HL-60 (cell line): ENCODE data around the gene MIPOL1.

ENCODE experiments used
- DNase-seq, 2 experiments: peaks; one replicate each; pipeline ENCODE4 v3.0.0-alpha.2; 2010 to 2020; ENCODE audit warnings: low read depth in 1 of 2, low spot score in 1 of 2
- H3K27ac ChIP-seq: fragments of 250-450 bp; sonication (Bioruptor Pico); replicated peaks from 2 replicates; pipeline ENCODE4 v1.5.1; 2020; ENCODE audit warnings: mild to moderate bottlenecking, moderate library complexity
- H3K27me3 ChIP-seq: fragments of 250-450 bp; sonication (Bioruptor Pico); 2 replicates; pipeline ENCODE4 v1.5.1; 2021; ENCODE audit warnings: mild to moderate bottlenecking, moderate library complexity; ENCODE audit not compliant: insufficient read depth, poor library complexity, severe bottlenecking
- H3K4me3 ChIP-seq: replicated peaks from 2 replicates; pipeline ENCODE4 v1.5.1; 2011; ENCODE audit warnings: mild to moderate bottlenecking, control low read depth, low read length; ENCODE audit not compliant: insufficient read depth
- GABPA ChIP-seq: IDR thresholded peaks from 2 replicates; pipeline ENCODE4 v1.6.1; 2012; ENCODE audit warnings: low read depth
- POLR2AphosphoS5 ChIP-seq: IDR thresholded peaks from 2 replicates; pipeline ENCODE4 v1.6.1; 2012; ENCODE audit warnings: low read depth
- SPI1 ChIP-seq: IDR thresholded peaks from 2 replicates; pipeline ENCODE4 v1.6.1; 2012; ENCODE audit warnings: low read depth, mild to moderate bottlenecking, borderline replicate concordance
- TF ChIP-seq, protein P1 (sequence below): IDR thresholded peaks from one replicate; pipeline ENCODE4 v1.5.1; 2011; ENCODE audit warnings: low read length, control low read depth, inconsistent platforms; ENCODE audit not compliant: insufficient read depth
- TF ChIP-seq, protein P2 (sequence below): IDR thresholded peaks from 2 replicates; pipeline ENCODE4 v1.6.1; 2012; ENCODE audit warnings: low read depth; ENCODE audit not compliant: insufficient replicate concordance

Gene MIPOL1

DNA sequence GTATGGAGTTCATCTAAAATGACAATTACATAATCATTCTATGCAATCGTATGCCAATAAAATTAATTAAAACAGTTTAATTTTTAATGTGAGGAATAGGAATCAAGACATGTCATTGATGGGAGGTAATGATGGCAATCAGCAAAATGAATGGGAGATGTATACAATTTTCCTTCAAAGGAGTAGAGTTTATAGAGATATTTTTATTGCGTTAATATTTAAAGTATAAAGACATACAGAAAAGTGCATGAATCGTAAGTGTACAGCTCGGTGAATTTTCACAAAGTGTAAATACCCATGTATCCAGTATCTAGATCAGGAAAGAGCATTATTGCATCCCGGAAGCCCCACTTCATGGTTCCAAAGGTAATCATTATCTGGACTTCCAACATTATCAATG is 1.2 kb downstream of the MIPOL1 start:
- TF ChIP-seq, protein P1, sequence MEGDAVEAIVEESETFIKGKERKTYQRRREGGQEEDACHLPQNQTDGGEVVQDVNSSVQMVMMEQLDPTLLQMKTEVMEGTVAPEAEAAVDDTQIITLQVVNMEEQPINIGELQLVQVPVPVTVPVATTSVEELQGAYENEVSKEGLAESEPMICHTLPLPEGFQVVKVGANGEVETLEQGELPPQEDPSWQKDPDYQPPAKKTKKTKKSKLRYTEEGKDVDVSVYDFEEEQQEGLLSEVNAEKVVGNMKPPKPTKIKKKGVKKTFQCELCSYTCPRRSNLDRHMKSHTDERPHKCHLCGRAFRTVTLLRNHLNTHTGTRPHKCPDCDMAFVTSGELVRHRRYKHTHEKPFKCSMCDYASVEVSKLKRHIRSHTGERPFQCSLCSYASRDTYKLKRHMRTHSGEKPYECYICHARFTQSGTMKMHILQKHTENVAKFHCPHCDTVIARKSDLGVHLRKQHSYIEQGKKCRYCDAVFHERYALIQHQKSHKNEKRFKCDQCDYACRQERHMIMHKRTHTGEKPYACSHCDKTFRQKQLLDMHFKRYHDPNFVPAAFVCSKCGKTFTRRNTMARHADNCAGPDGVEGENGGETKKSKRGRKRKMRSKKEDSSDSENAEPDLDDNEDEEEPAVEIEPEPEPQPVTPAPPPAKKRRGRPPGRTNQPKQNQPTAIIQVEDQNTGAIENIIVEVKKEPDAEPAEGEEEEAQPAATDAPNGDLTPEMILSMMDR = no peak
- TF ChIP-seq, protein P2, sequence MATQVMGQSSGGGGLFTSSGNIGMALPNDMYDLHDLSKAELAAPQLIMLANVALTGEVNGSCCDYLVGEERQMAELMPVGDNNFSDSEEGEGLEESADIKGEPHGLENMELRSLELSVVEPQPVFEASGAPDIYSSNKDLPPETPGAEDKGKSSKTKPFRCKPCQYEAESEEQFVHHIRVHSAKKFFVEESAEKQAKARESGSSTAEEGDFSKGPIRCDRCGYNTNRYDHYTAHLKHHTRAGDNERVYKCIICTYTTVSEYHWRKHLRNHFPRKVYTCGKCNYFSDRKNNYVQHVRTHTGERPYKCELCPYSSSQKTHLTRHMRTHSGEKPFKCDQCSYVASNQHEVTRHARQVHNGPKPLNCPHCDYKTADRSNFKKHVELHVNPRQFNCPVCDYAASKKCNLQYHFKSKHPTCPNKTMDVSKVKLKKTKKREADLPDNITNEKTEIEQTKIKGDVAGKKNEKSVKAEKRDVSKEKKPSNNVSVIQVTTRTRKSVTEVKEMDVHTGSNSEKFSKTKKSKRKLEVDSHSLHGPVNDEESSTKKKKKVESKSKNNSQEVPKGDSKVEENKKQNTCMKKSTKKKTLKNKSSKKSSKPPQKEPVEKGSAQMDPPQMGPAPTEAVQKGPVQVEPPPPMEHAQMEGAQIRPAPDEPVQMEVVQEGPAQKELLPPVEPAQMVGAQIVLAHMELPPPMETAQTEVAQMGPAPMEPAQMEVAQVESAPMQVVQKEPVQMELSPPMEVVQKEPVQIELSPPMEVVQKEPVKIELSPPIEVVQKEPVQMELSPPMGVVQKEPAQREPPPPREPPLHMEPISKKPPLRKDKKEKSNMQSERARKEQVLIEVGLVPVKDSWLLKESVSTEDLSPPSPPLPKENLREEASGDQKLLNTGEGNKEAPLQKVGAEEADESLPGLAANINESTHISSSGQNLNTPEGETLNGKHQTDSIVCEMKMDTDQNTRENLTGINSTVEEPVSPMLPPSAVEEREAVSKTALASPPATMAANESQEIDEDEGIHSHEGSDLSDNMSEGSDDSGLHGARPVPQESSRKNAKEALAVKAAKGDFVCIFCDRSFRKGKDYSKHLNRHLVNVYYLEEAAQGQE = no peak
- TF ChIP-seq GABPA (no peak), POLR2AphosphoS5 (no peak), SPI1 (no peak)
- H3K4me3 ChIP-seq = no peak overlapping the region
- H3K27ac ChIP-seq = no peak overlapping the region
- no peak for DNase-seq
- H3K27me3 ChIP-seq = peaks cover 7% of the 10 kb centered on the region

DNA sequence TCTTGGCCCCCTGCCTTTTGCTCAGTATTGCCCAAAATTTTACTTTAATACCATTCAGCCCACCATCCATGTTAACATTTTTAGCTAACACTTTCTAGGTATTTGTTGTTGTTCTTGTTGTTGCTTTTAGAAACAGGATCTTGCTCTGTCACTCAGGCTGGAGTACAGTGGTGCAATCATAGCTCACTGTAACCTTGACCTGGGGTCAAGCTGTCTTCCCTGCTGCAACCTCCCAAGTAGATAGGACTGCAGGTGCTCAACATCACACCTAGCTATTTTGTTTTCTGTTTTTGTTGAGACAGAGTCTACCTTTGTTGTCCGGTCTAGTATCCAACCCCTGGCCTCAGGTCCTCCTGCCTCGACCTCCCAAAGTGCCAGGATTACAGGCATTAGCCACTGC is 4.0 kb downstream of the MIPOL1 start:
- Histone ChIP-seq H3K27ac (no peak overlapping the region), H3K4me3 (no peak overlapping the region), H3K27me3 (peaks cover 4% of the 10 kb centered on the region)
- no peak for DNase-seq
- TF ChIP-seq GABPA = no peak
- no peak for TF ChIP-seq POLR2AphosphoS5
- TF ChIP-seq, protein P1 = no peak
- TF ChIP-seq, protein P2 = no peak
- TF ChIP-seq SPI1 = no peak

DNA sequence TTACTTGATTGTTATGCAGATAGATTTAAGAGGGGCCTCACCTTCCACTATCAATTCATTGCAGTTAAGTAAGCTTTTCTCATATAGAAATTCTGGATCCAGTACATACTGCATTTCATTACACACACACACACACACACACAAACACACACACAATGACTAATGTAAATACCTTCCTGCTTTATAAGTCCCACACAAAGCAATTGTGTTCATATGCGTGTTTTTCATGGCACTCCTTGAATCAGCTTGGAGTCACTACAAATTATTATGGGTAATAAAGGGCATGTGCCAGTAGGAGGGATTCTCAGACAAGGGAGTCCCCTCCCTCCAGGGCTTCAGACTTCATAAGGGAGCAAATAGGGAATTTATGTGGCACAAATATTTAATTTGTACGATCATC is 4.5 kb downstream of the MIPOL1 start:
- no peak overlapping the region for H3K4me3 ChIP-seq
- no peak for DNase-seq
- H3K27ac ChIP-seq = no peak overlapping the region
- H3K27me3 ChIP-seq = peaks cover 4% of the 10 kb centered on the region
- TF ChIP-seq, protein P1 = no peak
- TF ChIP-seq, protein P2 = no peak
- TF ChIP-seq POLR2AphosphoS5 (no peak), SPI1 (no peak)
